T-helper 1 cell (primary cell): ENCODE data around the gene CA10.

Experiments used
- DNase-seq, 5 donors: peaks; one replicate each; pipeline ENCODE4 v3.0.0-alpha.2; 2012 to 2020

The CA10 gene

DNA sequence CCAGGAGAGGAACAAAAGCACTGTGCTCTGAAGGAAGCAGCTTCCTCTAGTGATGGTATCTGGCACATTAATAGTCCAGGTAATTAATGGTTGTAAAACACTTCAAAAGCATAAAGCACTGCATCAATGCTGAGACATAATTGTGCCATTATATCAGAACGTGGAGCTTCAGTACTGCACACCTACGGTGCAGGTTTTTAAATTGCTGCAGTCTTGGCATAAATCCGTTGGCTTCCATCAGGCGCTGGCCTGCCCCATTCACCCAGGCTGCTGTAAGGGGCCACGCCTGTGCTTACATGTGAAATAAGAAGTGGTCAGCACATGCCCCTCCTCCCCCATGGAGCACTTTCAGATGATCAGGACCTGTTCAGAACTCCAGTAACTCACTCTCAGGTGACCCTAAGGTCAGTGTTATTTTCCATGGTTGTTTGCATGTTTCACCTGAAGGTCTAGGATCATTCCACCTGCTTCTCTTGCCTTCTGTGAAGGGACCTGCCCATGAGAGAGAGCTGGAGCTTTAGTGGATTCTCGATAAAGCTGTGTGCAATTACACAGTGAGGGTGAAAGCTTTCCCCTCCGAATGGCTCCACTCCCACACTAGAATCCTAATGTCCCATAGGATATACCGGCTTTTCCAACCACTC lies 345.3 kb downstream of the CA10 start:
- no peak for DNase-seq

DNA sequence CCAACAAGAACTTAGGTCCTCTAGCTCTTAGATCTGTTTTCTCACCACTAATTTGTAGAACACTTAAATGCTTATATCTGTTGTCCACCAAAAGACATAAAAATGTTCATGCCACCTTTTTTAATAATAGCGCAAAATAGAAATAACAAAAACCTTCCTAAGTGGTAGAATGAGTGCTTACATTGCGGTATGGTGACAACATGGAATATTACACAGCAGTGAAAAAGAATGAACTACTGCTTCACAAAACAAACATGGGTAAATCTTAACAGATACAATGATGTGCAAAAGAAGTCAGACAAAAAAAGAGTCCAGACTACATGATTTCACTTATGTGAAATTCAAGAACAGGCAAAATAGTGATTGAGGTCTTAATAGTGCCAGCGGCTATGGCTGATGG lies 351.1 kb downstream of the CA10 start:
- DNase-seq: no peak

DNA sequence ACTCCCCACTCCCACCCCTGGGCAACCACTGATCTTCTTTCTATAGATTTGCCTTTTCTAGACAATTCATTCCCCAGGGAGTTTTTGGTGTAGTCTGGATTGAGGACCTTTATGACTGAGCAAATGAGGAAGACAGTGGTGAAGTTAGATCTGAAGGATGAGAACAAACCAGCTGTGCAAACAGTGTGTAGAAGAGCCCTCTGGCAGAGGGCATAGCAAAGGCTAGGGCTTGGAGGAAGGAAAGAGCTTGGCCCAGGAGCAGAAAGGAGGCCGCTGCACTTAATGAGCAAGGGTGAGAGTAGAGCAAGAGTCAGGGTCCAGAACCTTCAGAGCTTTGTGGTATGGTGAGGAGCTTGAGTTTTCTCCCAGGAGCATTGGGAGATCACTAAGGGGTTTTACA lies 352.7 kb downstream of the CA10 start:
- DNase-seq: no peak

GRCh38 chr17:51805185-51805584 lies 353.3 kb downstream of the CA10 start:
- no peak for DNase-seq

DNA sequence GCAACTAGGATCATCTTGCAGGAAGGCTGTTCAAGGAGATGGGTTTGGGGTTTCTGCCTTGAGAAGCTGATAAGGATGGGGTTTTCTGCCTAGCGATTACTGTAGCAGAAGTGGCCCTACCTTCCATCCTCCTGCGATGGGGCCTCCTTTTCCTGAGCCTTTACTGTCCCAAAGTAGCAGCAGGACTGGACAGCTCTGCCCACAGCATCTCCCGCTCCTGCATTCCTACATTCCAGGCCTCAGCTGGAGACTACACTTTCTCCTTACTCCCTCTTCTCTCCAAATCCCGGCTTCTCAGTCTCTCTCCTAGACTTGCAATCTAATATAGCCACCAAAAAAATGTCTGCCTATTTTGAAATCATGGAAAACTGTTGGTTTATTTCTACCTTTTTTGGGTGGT lies 355.4 kb downstream of the CA10 start:
- DNase-seq: no peak

DNA sequence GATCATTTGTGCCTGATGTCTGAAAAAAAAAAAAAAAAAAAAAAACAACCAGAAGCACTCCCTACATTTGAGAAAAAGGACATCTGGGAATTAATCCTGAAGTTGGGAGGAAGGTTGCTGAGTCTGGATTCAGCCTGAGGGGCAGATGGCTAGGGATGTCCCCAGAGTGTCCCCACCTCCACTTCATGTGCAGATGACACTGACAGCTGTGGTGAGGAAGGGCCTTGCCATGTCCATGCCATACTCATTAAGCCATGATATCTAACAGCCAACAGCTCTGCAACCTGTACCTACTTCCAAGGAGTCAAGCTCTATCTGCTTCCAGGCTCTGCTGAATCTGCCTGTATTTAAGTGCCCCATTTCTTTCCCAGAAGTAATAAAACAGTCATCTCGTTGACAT lies 356.0 kb downstream of the CA10 start:
- no peak for DNase-seq

DNA sequence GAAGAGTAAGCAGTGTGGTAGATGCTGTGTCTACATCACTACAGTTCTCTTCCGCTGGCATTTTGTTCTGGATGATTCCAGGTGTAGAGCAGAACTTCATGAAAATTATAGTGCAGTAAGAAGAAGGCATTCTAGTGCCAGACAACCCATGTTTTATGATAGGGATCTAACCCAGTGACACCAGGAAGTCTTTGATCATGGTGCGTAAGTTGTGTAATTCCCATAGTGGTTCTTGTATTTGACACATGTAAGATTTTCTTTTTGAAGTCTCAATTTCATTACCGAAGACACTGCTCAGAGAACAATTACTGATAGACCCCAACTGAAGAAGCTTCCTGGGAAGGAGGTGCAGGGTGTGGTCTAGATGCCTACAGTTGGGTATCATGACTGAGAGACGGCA lies 356.9 kb downstream of the CA10 start:
- DNase-seq: no peak

DNA sequence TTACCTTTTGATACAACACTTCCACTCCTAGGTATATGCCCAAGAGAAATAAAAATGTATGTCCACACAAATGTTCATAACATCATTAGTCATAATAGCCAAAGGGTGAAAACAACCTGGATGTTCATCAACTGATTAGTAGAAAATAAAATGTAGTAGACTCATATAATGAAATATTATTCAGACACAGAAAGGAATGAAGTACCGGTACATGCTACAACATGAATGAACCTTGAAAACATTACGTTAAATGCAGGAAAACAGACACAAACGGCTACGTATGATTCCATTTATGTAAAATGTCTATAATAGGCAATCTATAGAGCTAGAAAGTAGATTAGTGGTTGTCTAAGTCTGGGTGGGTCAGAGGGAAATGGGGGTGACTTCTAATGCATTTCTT lies 358.5 kb downstream of the CA10 start:
- DNase-seq: no peak

DNA sequence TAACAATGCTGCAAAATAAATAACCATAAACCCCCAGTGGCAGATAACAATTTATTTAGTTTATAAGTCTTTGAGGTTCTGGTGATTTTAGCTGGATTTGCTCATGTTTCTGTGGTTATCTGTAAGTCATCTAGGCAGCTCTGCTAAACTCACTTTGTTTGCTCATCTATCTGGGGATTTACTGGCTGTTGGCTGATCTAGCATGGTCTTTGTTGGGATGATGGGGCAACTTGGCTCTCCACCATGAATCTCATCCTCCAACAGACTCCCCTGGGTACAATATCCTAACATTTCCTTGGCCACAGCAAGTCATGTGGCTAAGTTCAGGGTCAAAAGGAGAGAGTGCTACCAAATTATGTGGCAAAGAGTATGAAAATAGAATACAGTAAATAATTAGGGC lies 359.3 kb downstream of the CA10 start:
- no peak for DNase-seq

DNA sequence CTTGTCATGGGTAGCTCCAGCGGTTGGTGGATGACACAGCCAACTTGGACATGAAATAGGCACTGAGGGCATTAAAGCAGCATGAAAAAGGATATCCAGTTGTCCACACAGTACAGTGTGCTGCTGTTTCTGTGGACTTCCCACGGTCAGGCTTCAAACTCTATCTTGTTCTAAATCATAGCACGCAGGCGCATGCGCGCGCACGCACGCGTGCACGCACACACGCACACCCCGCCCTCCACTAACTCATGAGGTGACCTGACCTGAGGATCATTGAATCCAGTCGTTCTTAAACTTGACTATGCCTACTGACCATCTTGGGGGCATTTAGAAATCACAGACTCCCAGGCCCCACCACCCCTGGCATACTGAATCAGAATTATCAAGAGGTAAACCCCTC lies 361.4 kb downstream of the CA10 start:
- DNase-seq: no peak

DNA sequence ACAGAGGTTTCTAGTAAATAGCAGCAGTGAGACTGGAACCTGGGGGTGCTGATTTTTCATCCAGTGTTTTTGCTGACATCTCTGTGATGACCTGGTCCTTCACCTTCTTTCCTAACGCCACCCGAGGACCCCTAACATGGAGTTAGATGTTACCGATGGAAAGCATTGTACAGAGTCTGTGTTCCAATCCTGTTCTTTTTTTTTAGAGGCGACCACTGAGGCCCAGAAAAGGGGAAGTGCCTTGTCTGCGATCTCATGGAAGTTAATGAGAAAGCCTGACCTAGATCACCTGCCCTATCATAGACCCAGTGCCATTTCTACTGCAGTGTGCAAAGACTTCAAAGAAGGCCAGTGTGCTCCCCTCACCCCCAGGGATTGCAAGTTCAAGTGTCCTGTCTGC lies 362.5 kb downstream of the CA10 start:
- no peak for DNase-seq

- no peak for DNase-seq
Observed at GRCh38 chr17:51795401-51795800, 363.1 kb downstream of the CA10 start.

GRCh38 chr17:51794466-51794865 lies 364.0 kb downstream of the CA10 start:
- DNase-seq: no peak

GRCh38 chr17:51793686-51794085 lies 364.8 kb downstream of the CA10 start:
- DNase-seq: no peak

GRCh38 chr17:51778842-51779241 lies 379.7 kb downstream of the CA10 start:
- DNase-seq: peak in 1 of 5 donors; percentile 4

DNA sequence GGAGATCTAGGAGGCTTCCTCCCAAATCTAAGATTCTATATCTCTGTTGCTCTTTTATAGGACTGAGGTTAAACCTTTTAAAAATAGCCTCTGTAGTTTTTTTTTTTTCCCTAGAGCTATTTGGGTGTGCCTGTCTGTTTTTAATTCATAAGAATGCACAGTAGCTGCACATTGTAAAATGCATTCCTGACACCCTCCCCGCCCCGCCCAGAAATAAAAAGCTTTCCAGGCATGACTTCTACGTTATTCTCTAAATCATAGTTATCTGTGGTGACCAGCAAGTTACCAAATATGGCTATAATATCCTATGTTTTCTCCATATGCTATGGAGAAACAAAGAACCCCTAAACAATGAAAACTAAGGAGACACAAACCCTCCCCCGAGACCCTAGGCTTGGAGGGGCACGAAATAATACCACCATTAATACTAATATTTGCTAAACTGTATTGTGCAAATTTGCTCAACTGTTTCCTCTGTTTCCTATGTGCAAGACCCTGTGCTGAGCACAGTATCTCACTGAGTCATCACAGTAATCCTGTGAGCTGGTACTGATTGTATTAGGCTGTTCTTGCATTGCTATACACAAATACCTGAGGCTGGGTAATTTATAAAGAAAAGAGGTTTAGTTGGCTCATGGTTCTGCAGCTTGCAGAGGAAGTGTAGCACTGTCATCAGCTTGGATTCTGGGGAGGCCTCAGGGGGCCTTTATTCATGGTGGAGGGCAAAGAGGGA lies 388.3 kb downstream of the CA10 start:
- peak in 1 of 5 donors; percentile 18 for DNase-seq

DNA sequence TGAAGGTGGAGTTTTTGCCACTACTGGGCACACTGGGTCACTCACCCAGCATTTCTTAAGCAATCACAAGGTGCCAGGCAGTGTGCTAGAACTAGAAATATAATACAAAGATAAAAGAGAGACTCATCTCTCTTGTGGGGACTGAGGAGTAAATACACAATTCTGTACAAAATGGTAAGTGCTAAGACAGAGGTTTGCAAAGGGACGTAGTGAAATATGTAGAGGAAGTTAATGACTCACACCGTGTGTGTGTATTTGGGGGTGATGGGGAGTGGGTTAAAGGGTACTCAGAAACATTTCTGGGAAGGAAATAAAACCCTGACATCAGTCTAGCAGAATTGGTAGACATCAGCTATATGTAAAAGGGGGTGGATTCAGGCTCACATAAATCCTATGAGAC lies 389.3 kb downstream of the CA10 start:
- peak in 1 of 5 donors; percentile 30 for DNase-seq

DNA sequence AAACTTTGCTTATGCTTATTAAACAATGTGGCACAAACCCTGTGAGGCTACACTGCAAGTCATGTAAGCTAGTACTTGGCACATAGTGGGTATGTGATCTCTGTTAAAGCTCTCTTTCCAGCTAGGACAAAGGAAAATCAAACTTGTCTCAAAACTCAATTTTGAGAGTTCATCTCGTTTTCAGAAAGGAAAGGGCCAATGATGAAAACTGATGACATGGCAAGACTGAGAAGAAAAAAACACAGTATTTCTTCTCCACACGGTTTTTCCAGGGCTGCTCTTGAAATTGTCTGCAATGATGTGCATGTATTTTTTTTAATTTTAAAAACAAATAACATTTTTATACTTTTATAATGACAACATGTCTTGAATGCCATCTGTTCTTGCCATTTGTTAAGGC lies 389.8 kb downstream of the CA10 start:
- no peak for DNase-seq

GRCh38 chr17:51767287-51767686 lies 391.2 kb downstream of the CA10 start:
- DNase-seq: no peak

DNA sequence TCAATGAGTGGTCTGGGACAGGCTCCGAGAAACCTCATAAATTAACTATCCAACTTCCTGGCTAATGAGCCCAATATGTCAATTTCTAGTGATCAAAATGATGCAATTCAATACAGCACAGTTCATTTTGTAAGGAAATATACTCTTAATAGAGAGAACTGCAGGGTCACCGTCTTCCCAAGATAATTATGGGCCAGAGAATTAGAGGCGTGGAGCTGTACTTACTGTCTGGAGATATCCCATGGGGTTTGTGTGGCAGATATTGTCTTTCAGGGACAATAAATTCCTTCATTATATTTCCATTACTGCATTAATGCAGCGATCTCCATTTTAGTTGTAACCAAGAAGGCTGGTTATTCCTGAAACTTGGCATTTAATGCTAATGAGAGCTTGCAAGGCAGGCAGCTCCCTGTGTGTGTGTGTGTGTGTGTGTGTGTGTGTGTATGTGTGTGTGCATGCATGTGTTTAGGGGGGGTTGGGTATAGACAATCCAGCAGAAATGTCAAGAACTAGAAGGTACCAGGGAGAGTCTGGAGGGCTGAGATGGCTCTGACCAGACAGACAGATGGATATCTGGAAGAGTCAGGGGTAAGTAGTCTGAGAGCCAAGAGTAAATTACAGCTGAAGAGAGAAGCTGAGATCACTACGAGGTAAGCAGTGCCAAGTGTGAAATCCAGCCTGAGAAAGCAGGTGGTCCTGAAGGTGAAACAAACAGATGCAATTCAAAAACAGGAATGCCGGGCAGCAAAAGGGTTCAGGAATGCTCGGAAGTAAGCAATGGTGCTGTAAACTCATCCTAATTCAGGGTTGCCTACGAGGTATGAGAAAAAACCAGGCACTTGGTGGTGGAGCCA lies 393.0 kb downstream of the CA10 start:
- no peak for DNase-seq

DNA sequence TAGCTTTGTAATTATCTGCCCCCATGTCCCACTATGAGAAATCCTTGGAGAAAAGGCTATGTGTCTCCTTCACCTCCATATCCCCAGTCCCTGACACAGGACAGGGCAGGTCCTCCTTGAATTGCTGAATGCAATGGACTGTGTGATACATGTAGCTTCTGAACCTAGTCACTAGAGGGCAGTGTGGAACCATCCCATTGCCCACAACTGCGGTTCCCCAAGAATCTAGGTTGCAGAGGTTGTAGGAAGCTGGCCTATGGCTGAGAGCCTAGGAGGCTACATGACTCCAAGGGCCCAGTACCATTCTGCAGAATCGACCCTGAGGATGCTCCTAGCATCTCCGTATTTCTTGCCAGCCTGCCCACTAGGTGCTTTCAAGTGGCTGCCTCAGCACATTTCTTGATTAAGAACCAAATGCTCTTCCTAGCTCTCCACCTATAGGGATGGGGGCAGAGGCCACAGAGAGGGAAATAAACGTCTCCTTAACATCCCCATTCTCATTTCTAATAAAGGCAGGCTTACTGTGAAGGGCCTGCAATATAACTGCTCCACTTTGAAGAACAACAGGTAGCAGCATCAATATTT lies 394.0 kb downstream of the CA10 start:
- DNase-seq: peak in 3 of 5 donors; percentile 3 to 66 (median 15)

DNA sequence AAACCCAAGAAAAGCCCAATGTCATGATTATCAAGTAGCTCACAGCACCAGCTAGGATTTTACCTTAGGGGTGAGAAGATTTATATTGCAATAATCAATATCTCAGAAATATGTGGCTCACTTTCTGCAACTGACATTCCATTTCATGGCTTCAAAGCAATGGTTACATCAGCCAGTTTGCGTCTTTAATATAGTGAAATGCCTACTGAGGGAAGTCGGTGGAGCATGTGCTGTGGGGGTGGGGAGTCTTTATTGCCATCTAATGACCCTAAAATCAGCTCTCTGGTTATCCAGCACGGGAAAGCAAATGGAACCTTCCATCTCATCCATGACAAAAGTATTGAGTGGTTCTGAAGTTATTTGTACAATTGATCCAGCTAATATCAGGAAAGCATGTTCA lies 395.5 kb downstream of the CA10 start:
- DNase-seq: no peak

GRCh38 chr17:51761105-51761504 lies 397.4 kb downstream of the CA10 start:
- DNase-seq: no peak
